ENCODE results near the gene MCC.

Gene MCC

DNA sequence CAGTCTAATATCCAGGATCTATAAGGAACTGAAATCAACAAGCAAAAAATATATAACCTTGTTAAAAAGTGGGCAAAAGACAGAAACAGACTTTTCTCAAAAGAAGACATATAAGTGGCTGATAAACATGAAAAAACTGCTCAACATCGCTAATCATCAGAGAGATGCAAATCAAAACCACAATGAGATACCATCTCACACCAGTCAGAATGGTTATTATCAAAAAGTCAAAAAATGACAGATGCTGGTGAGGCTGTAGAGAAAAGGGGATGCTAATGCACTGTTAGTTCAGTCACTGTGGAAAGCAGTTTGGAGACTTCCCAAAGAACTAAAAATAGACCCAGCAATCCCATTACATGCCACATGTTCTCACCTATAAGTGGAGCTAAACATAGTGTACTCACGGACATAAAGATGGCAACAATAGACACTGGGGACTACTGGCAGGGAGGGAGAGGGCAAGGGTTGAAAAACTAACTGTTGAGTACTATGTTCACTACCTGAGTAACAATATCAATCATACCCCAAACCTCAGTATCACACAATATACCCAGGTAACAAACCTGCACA, 41.8 kb downstream of the MCC start:
- no peak for TF ChIP-seq ZFX (IDR thresholded peaks at IDR 0.05)
- TF ChIP-seq CTCF (conservative IDR thresholded peaks at IDR 0.05) = no peak
- H3K27ac ChIP-seq = no peak overlapping the region

- H3K27ac ChIP-seq = no peak overlapping the region
- TF ChIP-seq ZFX (IDR thresholded peaks at IDR 0.05) (no peak), CTCF (conservative IDR thresholded peaks at IDR 0.05) (no peak)
Measured at GRCh38 chr5:113437111-113437510, 51.1 kb downstream of the MCC start.

- TF ChIP-seq ZFX (IDR thresholded peaks at IDR 0.05) = no peak
- TF ChIP-seq CTCF (conservative IDR thresholded peaks at IDR 0.05) = no peak
- H3K27ac ChIP-seq = no peak overlapping the region
Measured at GRCh38 chr5:113435575-113435974, 52.7 kb downstream of the MCC start.

- no peak within 1 kb of the TSS for H3K27ac ChIP-seq
- TF ChIP-seq ZFX (IDR thresholded peaks at IDR 0.05) (no peak), CTCF (conservative IDR thresholded peaks at IDR 0.05) (no peak)
Measured at GRCh38 chr5:113434889-113435288, 53.4 kb downstream of the MCC start, which contains the start of gene TSSK1B. TSSK1B (minus strand) TSS chr5:113434989; CDS start chr5:113434839, 150 bp downstream.

DNA sequence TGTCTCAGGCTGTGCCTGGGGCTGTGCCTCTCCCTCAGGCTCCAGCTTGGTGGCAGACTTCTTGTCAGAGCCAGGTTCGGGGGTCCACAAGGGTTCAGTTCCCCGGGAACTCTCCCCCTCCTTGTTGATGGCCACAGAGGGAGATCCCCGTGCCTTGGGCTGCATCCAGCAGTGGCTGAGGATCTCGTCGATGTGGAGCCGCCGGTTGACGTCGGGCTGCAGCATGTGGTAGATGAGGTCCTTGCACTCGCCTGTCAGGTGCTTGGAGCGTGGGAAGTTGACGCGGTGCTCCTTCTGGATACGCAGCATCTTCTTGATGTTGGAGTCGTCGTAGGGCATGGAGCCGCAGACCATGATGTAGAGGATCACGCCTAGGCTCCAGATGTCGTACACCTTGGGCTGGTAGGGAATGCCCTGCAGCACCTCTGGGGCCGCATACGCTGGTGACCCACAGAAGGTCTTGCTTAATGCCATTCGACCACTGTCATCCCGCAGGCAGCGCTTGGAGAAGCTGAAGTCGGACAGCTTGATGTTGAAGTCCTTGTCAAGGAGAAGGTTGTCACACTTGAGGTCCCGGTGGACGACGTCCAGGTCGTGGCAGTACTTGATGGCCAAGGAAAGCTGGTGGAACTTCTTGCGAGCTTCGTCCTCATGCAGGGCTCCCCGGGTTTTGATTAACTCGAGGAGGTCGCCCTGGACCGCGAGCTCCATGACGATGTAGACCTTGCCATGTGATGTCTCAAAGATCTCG, 54.2 kb downstream of the MCC start:
- TF ChIP-seq CTCF (conservative IDR thresholded peaks at IDR 0.05) (no peak), ZFX (IDR thresholded peaks at IDR 0.05) (no peak)
- no peak overlapping the region for H3K27ac ChIP-seq

GRCh38 chr5:113433071-113433470, 55.2 kb downstream of the MCC start:
- no peak overlapping the region for H3K27ac ChIP-seq
- no peak for TF ChIP-seq ZFX (IDR thresholded peaks at IDR 0.05)
- TF ChIP-seq CTCF (conservative IDR thresholded peaks at IDR 0.05) = no peak

- H3K27ac ChIP-seq = no peak overlapping the region
- no peak for TF ChIP-seq ZFX (IDR thresholded peaks at IDR 0.05)
- no peak for TF ChIP-seq CTCF (conservative IDR thresholded peaks at IDR 0.05)
Measured at GRCh38 chr5:113427871-113428574, 60.2 kb downstream of the MCC start.
